WTC11 (cell line): Measurements from ENCODE around the gene CCDC15. TPM values are rescaled to one million over a fixed set of nuclear protein-coding genes. Genes with fewer than 3 reads are reported as not detected.

Source experiments
- ATAC-seq: fragments of 200-7000 bp; cut with Tn5 transposase; 2 replicates; pipeline ENCODE4 v1.10.0; 2021; ENCODE audit warnings: mild to moderate bottlenecking, moderate library complexity
- CTCF ChIA-PET: fragments of 300-600 bp; sonication (Branson Sonifier 250); formaldehyde crosslinking; loops from one replicate; lab custom pipeline; 2021; ENCODE audit warnings: antibody characterized with exemption; lab: Charles Lee
- POLR2A ChIA-PET: fragments of 350-600 bp; sonication (Branson Sonifier 250); formaldehyde crosslinking; loops from one replicate; lab custom pipeline; 2021; ENCODE audit warnings: antibody characterized with exemption; lab: Charles Lee
- DNase-seq: peaks from one replicate; pipeline ENCODE4 v3.0.0; 2021; ENCODE audit warnings: low spot score
- H3K27ac Mint-ChIP-seq: 2 replicates; pipeline ENCODE4 v1.8.0; 2021; ENCODE audit warnings: mixed read lengths
- H3K27me3 Mint-ChIP-seq: 2 replicates; pipeline ENCODE4 v1.8.0; 2021; ENCODE audit warnings: low read depth, mild to moderate bottlenecking, moderate library complexity, mixed read lengths
- H3K36me3 Mint-ChIP-seq: 2 replicates; pipeline ENCODE4 v1.8.0; 2021; ENCODE audit warnings: mixed read lengths
- H3K4me1 Mint-ChIP-seq: 2 replicates; pipeline ENCODE4 v1.8.0; 2022; ENCODE audit warnings: mixed read lengths
- H3K4me3 Mint-ChIP-seq: 2 replicates; pipeline ENCODE4 v1.8.0; 2021; ENCODE audit warnings: mild to moderate bottlenecking, moderate library complexity, mixed read lengths
- H3K9me3 Mint-ChIP-seq: 2 replicates; pipeline ENCODE4 v1.8.0; 2021; ENCODE audit warnings: mixed read lengths
- CBFB ChIP-seq: sonication (generic); formaldehyde crosslinking; IDR thresholded peaks from 2 replicates; pipeline ENCODE4 v1.8.1; 2022; ENCODE audit warnings: mild to moderate bottlenecking, low read depth, missing genetic modification reagents
- CTCF ChIP-seq: fragments of 200-600 bp; IDR thresholded peaks from 2 replicates; pipeline ENCODE4 v1.8.0; 2022; ENCODE audit warnings: antibody characterized with exemption
- EMX1 ChIP-seq: fragments of 250-450 bp; sonication (Bioruptor Pico); IDR thresholded peaks from 2 replicates; pipeline ENCODE4 v1.8.0; 2021; ENCODE audit warnings: mild to moderate bottlenecking
- GTF2I ChIP-seq: fragments of 250-450 bp; sonication (Bioruptor Pico); conservative IDR thresholded peaks from 2 replicates; pipeline ENCODE4 v1.4.0; 2021; ENCODE audit warnings: mild to moderate bottlenecking
- HMGXB4 ChIP-seq: sonication (generic); formaldehyde crosslinking; IDR thresholded peaks from 2 replicates; pipeline ENCODE4 v1.8.1; 2023; ENCODE audit warnings: mild to moderate bottlenecking, moderate library complexity, missing genetic modification reagents
- JUN ChIP-seq: sonication (generic); formaldehyde crosslinking; IDR thresholded peaks from 2 replicates; pipeline ENCODE4 v1.8.0; 2023; ENCODE audit warnings: mild to moderate bottlenecking, missing genetic modification reagents
- MAX ChIP-seq: sonication (generic); formaldehyde crosslinking; IDR thresholded peaks from 2 replicates; pipeline ENCODE4 v1.8.0; 2022; ENCODE audit warnings: mild to moderate bottlenecking, missing genetic modification reagents
- NFATC4 ChIP-seq: fragments of 250-450 bp; sonication (Bioruptor Pico); IDR thresholded peaks from 2 replicates; pipeline ENCODE4 v1.9.0; 2021; ENCODE audit warnings: mild to moderate bottlenecking
- PRRX2 ChIP-seq: fragments of 250-450 bp; sonication (Bioruptor Pico); IDR thresholded peaks from 2 replicates; pipeline ENCODE4 v1.8.0; 2021; ENCODE audit warnings: mild to moderate bottlenecking
- SMAD3 ChIP-seq: sonication (generic); formaldehyde crosslinking; IDR thresholded peaks from 2 replicates; pipeline ENCODE4 v1.8.0; 2022; ENCODE audit warnings: missing genetic modification reagents, mild to moderate bottlenecking, borderline replicate concordance
- SOX15 ChIP-seq: fragments of 250-450 bp; sonication (Bioruptor Pico); IDR thresholded peaks from 2 replicates; pipeline ENCODE4 v1.9.0; 2021; ENCODE audit warnings: mild to moderate bottlenecking
- SP1 ChIP-seq: sonication (generic); formaldehyde crosslinking; conservative IDR thresholded peaks from 2 replicates; pipeline ENCODE4 v1.8.1; 2022; ENCODE audit warnings: missing genetic modification reagents
- STAT6 ChIP-seq: sonication (generic); formaldehyde crosslinking; conservative IDR thresholded peaks from 2 replicates; pipeline ENCODE4 v1.8.1; 2023; ENCODE audit warnings: mild to moderate bottlenecking, low read depth, missing genetic modification reagents, moderate library complexity
- USF1 ChIP-seq: sonication (generic); formaldehyde crosslinking; IDR thresholded peaks from 2 replicates; pipeline ENCODE4 v1.8.0; 2022; ENCODE audit warnings: mild to moderate bottlenecking, missing genetic modification reagents
- ZBTB21 ChIP-seq: sonication (generic); formaldehyde crosslinking; IDR thresholded peaks from 2 replicates; pipeline ENCODE4 v1.8.1; 2023; ENCODE audit warnings: mild to moderate bottlenecking, missing genetic modification reagents, borderline replicate concordance
- ZNF232 ChIP-seq: sonication (generic); formaldehyde crosslinking; IDR thresholded peaks from 2 replicates; pipeline ENCODE4 v1.8.0; 2022; ENCODE audit warnings: mild to moderate bottlenecking, missing genetic modification reagents
- ZNF416 ChIP-seq: fragments of 250-450 bp; sonication (Bioruptor Pico); IDR thresholded peaks from 2 replicates; pipeline ENCODE4 v1.9.0; 2021; ENCODE audit warnings: mild to moderate bottlenecking, inconsistent platforms
- ZNF423 ChIP-seq: fragments of 250-450 bp; sonication (Bioruptor Pico); IDR thresholded peaks from 2 replicates; pipeline ENCODE4 v2.1.2; 2022; ENCODE audit warnings: mild to moderate bottlenecking, moderate library complexity
- total RNA-seq: library from RNA; stranded (reverse); gene quantifications from 3 replicates; pipeline ENCODE4 v1.2.3, GENCODE V29; 2021
- TF ChIP-seq, protein P1 (sequence below): sonication (generic); formaldehyde crosslinking; IDR thresholded peaks from 2 replicates; pipeline ENCODE4 v1.8.0; 2023; ENCODE audit warnings: missing genetic modification reagents

CCDC15 gene
- total RNA-seq, 1 experiment from 2014 or later = 2.4 TPM

- TF ChIP-seq STAT6 (CRISPR knock-in tag) (no peak), JUN (CRISPR knock-in tag) (no peak), CTCF (no peak), ZNF416 (CRISPR knock-in tag) (no peak), USF1 (CRISPR knock-in tag) (no peak), ZBTB21 (CRISPR knock-in tag) (no peak), NFATC4 (CRISPR knock-in tag) (no peak)
- TF ChIP-seq, all 79 proteins: peak for 0
Measured at GRCh38 chr11:124982043-124982442, 28.0 kb downstream of the CCDC15 start (continued).

- TF ChIP-seq EMX1 = no peak
- no peak for TF ChIP-seq SOX15 (CRISPR knock-in tag)
- no peak overlapping the region for H3K4me3 Mint-ChIP-seq
Measured at GRCh38 chr11:124983674-124984511, 29.9 kb downstream of the CCDC15 start.

DNA sequence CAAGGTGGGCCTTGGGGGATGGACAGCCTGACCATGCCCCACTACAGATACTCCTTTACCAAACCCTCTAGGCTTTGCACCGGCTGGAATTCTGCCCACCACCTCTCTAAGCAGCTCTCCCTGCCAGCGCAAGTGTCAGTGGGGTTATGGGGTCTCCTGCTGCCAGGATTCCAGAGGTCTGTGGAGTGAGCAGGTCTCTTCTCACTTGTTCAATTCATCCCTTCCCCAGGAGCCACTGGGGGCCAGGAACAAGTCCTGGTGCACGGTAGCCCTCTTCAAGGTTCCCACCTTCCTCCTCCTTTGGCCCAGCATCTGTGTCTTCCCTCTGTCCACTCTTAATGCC lies 30.5 kb downstream of the CCDC15 start:
- CTCF ChIA-PET = no interaction called here
- H3K27ac Mint-ChIP-seq = no peak overlapping the region

More at GRCh38 chr11:124983674-124984511, 29.9 kb downstream of the CCDC15 start:
- no peak overlapping the region for H3K27ac Mint-ChIP-seq
- H3K9me3 Mint-ChIP-seq = peaks cover 42% of the 10 kb centered on the region
- ATAC-seq (peak; percentile 44; the same call in 1 of the 2 replicates), DNase-seq (no peak)
- H3K27me3 Mint-ChIP-seq = peaks cover 8% of the 10 kb centered on the region
- CTCF ChIA-PET = no interaction called here
- POLR2A ChIA-PET = no interaction called here
- H3K36me3 Mint-ChIP-seq = peaks cover 27% of the 10 kb centered on the region
- H3K4me1 Mint-ChIP-seq = no peaks in the 10 kb centered on the region

DNA sequence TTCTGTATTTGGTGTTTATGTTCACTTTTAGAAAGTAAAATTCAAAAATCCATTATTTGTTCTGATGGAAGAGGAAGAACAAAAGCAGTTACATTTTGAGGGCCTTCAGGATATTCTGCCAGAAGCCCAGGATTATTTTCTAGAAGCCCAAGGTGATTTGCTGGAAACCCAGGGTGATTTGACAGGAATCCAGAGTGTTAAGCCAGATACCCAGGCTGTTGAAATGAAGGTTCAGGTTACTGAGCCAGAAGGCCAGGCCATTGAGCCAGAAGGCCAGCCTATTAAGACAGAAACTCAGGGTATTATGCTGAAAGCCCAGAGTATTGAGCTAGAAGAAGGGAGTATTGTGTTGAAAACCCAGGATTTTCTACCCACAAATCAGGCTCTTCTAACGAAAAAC lies 33.1 kb downstream of the CCDC15 start:
- peaks cover 12% of the 10 kb centered on the region for H3K9me3 Mint-ChIP-seq
- H3K4me3 Mint-ChIP-seq = no peak overlapping the region
- POLR2A ChIA-PET = no interaction called here
- H3K4me1 Mint-ChIP-seq = no peaks in the 10 kb centered on the region
- CTCF ChIA-PET = no interaction called here
- no peaks in the 10 kb centered on the region for H3K27me3 Mint-ChIP-seq
- H3K27ac Mint-ChIP-seq = no peak overlapping the region
- no peak for DNase-seq
- no peak for ATAC-seq
- peaks cover 8% of the 10 kb centered on the region for H3K36me3 Mint-ChIP-seq
- no peak for TF ChIP-seq MAX (CRISPR knock-in tag)
- TF ChIP-seq SP1 (CRISPR knock-in tag) = no peak
- no peak for TF ChIP-seq HMGXB4 (CRISPR knock-in tag)
- TF ChIP-seq CBFB (CRISPR knock-in tag) = no peak
- TF ChIP-seq ZNF423 (CRISPR knock-in tag) = no peak
- no peak for TF ChIP-seq ZNF232 (CRISPR knock-in tag)
- no peak for TF ChIP-seq GTF2I (CRISPR knock-in tag)
- TF ChIP-seq STAT6 (CRISPR knock-in tag) = no peak
- TF ChIP-seq, protein P1, sequence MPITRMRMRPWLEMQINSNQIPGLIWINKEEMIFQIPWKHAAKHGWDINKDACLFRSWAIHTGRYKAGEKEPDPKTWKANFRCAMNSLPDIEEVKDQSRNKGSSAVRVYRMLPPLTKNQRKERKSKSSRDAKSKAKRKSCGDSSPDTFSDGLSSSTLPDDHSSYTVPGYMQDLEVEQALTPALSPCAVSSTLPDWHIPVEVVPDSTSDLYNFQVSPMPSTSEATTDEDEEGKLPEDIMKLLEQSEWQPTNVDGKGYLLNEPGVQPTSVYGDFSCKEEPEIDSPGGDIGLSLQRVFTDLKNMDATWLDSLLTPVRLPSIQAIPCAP = no peak

More for the DNA sequence above, 30.5 kb downstream of the CCDC15 start:
- no peak for DNase-seq
- peaks cover 36% of the 10 kb centered on the region for H3K9me3 Mint-ChIP-seq
- H3K4me1 Mint-ChIP-seq = no peaks in the 10 kb centered on the region
- POLR2A ChIA-PET = no interaction called here
- TF ChIP-seq PRRX2 (CRISPR knock-in tag) = no peak
- no peak for TF ChIP-seq SMAD3 (CRISPR knock-in tag)
- TF ChIP-seq, protein P1 = no peak
- no peak for ATAC-seq
- no peak overlapping the region for H3K4me3 Mint-ChIP-seq
- peaks cover 26% of the 10 kb centered on the region for H3K36me3 Mint-ChIP-seq
- peaks cover 5% of the 10 kb centered on the region for H3K27me3 Mint-ChIP-seq
